ENCODE measurements around the gene PDE6G.

PDE6G gene

DNA sequence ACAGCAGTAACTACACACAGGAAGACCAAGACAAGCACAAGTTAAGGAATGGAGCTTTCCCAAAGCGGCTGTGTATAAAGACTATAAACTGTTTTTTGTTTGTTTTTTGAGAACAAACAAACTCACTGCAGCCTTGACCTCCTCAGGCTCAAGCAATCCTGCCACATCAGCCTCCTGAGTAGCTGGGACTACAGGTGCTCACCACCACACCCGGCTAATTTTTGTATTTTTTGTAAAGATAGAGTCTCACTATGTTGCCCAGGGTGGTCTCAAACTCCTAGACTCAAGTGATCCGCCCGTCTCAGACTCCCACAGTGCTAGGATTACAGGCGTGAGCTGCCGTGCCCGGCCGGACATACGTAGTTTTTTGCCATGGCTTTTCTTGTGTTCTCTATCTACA is 4.1 kb upstream of the PDE6G start:
- no peak for DNase-seq

DNA sequence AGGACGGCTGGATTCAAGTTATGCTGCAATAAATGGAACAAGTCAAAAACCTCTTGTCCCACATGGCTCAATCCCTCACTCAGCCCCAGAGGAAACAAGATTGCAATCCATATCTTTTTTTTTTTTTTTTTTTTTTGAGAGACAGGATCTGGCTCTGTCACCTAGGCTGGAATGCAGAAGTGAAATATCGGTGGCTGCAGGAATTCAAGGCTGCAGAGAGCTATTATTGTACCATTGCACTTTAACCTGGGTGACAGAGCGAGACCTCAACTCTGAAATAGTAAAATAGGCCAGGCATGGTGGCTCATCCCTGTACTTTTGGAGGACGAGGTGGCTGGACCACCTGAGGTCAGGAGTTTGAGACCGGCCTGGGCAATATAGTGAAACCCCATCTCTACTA is 2.7 kb upstream of the PDE6G start:
- no peak for DNase-seq

DNA sequence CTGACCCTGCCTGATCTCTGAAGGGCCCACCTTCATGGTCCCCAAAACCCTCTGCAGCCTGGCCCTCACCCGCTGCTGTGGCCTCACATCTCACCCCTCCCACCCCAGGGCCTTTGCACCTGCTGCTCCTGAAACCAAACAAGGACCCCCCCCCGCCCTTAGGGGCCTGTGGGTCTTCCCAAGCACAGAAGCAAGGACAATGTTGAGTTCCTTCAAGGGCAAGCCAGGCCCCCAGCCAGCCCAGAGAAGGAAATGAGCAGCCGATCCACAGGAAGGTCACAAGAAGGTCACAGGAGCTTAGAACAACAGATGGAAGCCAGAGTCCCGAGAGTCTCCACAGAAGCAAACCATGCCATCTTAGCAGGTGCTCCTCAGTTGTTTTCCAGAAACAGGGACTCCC is 493 bp upstream of the PDE6G start:
- DNase-seq = no peak

DNA sequence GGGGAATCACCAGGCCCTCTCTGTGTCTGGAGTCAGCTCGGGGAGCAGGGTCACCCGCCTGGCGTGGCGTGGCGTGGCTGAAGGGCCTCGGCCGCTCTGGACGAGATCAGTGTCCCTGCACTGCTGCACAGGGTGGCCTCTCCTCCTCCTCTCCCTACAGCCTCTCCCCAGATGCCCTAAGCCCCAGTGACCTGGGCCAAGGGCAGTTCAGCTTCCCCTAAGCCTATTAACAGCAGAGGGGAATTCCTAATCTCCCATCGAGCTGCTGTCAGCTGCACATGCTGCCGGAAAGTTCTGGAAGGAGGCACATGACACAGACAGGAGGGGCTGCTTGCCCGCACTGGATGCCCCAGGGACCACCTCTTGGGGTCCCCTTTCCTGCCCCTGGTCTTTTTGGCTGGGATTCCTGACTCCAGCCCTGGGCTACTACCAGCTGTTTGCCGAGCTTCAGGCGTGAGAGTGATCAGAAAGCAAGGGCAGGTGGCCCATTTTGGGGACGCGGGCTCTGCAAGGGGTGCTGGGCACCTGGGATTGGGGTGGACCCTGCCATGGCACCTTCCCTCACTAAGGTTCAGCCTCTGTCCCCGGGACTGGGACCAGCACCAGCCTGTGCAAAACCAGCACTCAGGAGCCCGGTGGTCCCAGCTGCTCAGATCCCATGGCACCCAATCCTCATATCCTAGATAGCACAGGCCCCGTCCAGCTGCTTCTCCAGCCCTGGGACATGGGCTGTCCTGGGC is 794 bp downstream of the PDE6G start:
- DNase-seq = no peak

DNA sequence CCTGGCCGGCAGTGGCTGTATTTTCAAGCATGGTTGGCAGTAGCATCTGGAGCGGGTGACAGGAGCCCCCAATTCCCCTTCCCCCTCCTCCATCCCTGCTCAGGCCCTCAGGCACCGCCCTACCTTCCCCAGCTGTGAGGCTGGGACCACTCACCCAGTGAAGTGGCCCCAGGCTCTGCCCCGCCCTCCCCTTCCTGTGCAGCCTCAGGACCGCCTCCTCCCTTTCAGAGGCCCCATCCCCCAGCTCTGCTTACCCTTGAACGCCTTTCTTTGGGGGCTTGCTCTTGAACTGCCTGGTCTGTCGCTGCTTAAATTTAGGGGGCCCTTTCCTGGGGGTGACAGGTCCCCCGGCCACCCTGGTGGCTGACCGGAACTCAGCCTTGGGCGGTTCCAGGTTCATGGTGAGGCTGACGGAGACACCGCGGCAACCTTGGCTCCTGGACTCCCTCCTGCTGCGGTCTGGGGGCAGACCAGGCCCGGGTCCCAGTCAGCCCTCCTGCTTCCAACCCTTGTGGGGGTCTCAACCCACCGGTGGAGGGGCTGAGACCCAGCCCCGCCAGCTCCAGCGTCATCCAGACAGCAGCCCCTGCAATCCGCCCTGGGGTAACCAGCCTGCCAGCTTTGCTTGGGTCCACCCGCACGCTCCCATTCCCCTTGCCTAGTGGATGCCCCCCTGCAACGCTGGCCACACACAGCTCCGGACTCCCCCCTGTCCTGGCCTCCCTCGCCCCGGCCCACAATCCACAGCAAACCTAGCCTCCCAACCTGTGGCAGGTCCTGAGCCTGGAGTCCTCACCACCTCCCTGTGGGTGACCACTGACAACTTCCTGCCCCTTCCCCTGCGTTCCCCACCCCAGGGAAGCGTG is 3.2 kb downstream of the PDE6G start:
- DNase-seq = no peak

DNA sequence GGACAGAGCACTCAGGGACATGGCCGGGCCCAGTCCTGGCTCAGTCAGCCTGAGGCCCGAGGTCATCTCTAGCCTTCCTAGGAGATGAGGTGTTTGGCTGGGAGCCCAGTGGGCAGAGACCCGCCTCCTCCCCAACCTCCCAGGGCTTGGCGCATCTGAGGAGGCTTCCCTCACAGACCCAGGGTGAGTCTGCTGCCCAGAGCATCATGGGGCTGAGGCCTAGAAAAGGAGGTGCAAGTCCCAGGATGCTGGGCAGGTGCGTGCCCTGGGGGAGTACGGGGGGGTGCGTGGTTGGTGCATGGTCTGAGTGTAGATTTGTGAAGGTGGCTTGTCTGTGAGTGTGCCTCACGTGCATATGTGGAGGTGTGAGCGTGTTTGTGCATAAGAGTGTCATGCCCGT is 4.7 kb downstream of the PDE6G start:
- DNase-seq = peak; percentile 91

DNA sequence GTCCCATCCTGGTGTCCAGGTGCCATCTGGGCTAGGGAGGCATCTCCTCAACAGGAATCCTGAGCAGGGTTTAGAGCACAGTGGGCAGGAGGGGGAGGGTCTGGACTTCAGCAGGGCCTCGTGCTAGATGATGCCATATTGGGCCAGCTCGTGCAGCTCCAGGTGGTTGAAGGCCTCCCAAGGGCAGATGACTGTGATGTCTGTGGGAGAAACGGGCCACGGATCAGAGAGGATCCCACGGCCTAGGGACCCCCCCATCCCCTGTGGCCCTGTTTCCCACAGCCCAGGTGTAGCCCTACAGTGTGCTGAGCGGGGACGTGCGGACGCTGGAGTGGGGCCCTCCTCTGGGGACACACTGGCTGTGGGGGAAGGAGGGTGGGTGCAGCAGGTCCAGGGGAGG is 5.4 kb downstream of the PDE6G start:
- no peak for DNase-seq

DNA sequence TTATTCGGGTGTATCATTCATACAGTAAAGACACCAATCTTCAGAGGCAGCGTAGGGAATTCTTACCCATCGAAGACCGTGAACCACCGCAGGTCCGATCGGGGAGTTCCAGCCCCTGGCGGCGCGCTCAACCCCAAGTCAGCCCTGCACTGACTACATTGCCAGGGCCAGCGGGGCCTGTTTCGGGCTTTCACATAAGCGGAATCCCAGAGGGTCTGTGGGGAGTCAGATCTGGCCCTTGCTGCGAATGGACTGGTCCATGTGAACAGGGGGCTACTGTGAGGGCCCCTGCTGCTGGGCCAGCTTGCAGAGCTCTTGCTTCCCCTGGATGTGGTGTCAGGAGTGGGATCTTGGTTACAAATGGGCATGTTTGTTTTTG is 7.6 kb downstream of the PDE6G start:
- DNase-seq = no peak

DNA sequence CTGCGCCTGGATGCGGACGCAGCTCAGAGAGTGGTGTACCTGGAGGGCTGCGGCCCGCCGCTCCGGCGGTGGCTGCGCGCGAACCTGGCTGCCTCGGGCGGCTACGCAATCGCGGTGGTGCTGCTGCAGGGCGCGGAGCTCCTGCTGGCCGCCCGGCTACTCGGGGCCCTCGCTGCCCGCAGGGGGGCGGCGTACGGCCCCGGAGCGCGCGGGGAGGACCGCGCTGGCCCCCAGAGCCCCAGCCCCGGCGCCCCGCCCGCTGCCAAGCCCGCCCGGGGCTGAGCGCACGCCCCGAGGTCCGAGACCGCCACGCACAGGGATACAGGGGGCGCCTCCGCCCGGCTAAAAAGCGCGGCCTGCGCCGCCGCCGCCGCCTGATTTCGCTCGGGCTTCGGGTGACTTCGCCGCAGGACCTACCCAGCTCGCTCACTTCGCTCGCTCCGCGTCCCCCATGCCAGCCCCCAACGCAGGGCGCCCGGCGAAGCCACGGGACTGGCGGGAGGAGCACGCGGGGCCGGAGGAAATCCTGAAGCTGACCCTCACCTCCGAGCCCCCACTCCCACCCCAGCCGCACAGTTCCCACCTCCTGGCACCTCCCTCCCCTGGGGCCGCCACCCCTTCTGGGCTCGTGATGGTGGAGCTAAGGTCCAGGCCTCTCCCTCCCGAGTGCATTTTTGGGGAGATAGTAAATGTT is 8.2 kb downstream of the PDE6G start:
- DNase-seq = no peak

DNA sequence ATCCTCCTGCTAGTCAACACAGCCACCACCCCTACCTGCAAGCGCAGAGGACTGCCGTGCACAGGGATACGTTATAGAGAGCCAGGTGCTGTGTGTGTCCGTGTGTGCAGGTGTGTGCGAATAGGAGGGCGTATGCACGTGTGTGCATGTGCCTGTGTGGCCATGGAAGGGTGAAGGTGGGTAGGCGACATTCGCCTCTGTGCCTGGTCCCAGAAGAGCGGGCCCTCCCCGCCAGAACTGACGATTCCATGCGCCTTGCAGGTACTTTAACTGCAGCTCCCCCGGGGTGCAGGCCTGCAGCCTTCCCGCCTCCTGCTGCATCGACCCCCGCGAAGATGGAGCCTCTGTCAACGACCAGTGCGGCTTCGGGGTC is 8.7 kb downstream of the PDE6G start:
- no peak for DNase-seq

DNA sequence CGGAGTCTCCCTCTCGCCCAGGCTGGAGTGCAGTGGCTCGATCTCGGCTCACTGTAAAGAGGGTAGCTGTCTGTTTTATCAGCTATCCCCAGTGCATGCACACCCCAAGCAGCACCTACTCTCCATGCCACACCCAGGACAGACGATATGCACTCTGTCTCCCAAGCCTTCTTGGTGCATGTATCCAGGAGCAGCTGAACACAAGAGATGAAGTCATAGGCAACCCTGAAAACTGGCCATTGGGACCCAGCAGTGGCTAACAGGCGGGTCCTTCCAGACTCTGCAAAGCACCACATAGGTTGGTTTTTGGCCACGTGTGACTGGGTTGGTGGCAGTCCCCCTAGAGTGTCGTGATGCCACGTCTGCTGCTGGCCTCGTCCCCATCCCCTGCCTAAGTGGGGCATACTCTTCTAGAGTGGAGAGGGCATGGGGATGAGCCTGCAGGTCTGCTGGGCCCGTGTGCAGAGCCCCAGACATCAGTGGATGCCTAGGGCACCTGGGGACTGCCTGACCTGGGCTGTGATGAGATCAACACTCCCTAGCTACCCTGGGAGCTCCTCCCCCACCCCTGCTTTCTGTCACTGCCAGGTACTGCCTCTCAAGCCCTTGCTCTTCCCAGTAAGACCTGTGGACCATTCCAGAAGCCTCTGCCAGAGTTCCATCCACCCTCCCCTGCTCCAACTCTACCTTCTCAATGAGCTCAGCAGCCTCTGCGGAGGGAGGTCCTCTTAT is 9.3 kb downstream of the PDE6G start:
- no peak for DNase-seq

DNA sequence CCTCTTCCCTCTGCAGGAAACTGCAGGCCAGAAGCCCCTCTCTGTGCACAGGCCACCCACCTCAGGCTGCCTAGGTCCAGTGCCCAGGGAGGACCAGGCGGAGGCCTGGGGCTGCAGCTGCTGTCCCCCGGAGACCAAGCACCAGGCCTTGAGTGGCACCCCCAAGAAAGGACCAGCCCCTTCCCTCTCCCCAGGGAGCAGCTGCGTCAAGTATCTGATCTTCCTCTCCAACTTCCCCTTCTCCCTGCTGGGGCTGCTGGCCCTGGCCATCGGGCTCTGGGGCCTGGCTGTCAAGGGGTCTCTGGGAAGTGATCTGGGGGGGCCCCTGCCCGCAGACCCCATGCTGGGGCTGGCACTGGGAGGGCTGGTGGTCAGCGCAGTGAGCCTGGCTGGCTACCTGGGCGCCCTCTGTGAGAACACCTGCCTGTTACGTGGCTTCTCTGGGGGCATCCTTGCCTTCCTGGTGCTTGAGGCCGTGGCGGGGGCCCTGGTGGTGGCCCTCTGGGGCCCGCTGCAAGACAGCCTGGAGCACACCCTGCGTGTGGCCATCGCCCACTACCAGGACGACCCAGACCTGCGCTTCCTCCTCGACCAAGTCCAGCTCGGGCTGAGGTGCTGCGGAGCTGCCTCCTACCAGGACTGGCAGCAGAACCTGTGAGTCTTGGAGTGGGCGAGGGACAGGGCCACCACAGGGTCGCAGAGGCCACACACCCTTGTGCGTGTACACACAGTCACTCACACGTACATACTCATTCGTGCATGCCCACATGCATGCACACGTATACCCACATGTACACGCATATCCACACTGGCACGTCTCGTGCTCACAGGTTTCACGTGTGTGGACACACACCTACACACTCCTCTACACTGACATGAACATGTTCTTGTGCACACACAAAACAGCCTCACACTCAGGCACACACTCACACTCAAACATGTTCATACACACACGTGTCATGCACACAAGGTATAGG is 11.1 kb downstream of the PDE6G start:
- no peak for DNase-seq

DNA sequence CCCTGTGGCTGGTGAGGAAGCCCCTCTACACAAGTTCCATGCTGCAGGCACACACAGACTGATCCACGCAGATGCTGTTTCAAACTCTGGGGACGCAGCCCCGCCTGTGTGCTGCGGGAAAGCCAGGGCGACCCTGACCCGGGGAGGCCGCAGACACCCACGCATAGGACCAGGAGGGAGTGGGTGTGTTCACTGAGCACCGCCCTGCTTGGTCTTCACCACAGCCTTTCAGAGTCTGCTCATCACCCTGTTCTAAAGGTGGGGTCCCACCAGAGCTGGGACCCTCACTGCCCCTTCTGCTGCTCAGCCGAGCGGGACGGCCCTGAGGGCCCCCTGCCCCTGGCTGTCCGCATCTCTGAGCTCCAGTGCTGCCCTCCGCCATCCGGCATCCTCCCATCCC is 11.8 kb downstream of the PDE6G start:
- no peak for DNase-seq

DNA sequence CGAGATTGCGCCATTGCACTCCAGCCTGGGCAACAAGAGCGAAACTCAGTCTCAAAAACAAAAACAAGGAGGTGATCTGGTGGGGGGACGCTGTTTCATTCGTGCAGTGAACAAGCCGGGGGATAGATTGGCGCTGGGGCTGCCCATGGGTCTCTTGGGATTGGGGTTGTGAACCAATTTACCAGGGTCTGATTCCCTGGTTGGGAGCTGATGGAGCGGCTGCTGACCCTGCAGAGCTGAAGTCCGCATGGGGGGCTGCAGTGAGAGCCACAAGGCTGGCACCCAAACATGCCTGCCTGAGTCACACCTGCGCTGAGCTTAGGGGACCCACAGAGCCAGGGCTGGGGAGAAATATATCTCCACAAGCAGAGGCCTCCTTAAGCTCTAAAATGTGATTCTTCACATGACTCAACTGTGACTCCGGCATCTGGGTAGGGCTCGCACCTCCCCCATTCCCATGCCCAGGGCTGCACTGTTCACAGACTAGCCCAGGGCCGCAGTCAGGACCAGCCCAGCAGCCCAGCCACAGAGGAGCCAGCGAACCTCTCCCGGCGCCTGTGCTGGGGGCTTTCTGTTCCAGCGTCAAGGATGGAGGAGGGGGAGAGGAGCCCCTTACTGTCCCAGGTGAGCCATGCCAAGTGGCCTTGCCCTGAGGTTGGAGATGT is 14.4 kb downstream of the PDE6G start:
- DNase-seq = peak; percentile 85

DNA sequence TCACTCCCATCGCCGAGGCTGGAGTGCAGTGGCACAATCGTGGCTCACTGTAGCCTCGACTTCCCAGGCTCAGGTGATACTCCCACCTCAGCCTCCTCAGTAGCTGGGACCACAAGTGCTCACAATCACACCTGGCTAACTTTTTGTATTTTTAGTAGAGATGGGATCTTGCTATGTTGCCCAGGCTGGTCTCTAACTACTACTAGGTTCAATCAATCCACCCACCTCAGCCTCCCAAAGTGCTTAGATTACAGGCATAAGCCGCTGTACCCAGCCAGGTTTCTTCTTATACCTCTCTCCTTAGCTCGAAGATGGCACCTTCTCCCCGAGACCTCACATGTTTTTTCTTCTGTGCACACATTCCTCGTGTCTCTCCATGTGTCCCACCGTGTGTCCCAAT is 16.3 kb downstream of the PDE6G start:
- DNase-seq = no peak

DNA sequence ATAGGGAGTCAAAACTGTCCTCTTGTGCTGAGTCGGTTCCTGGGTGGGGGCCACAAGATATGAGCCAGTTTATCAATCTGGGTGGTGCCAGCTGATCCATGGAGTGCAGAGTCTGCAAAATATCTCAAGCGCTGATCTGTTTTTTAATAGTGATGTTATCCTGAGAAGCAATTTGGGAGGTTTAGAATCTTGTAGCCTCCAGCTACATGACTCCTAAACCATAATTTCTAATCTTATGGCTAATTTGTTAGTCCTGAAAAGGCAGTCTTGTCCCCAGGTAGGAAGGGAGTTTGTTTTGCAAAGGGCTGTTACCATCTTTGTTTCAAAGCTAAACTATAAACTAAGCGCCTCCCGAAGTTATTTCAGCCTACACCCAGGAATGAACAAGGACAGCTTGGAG is 17.7 kb downstream of the PDE6G start:
- DNase-seq = no peak

DNA sequence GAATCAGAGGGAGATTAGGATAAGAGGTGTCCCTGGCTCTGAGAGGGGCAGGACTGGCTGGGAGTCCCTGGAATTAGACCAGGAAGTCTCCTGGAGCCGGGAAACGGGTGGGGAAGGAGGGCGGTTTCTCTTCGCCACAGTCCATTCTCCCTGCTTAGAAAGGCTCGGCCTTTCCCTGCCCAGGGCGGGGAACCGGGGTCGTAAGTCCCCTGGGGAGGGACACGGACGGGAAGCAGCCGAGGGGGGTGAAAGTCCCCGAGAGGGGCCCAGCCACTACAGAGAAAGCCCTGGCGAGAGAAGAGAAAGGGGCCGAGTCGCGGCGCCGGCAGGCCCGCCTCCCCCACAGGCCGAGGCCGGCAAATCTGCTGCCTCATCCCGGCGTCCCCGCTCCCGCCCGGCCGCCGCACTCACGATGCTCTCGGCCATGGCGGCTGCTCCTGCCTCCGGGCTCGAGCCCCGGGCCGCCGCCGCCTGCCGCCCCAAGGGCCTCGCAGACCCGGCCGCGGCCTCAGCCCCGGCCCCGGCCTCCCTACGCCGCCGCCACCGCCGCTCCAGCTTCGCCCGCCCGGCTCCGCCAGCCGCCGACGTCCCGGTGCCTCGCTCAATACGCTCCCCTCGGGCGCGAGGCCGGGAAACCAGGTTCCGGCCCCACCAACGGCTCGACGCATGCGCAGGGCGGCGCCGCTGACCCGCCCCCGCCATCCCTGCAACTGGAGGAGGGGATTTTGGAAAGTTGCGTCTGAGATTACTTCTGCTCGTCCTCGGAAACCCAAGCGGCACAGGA is 19.6 kb downstream of the PDE6G start, which contains the start of the genes NPLOC4 and TSPAN10:
Gene NPLOC4, minus strand, starts transcription at position 608 of the 784 bp plus-strand sequence. Its CDS starts 182 bp downstream, at position 426.
Gene TSPAN10, plus strand, starts transcription at position 692 of the 784 bp plus-strand sequence. CDS start 5,217 bp downstream, outside the sequence.
- peak; percentile 74 for DNase-seq

DNA sequence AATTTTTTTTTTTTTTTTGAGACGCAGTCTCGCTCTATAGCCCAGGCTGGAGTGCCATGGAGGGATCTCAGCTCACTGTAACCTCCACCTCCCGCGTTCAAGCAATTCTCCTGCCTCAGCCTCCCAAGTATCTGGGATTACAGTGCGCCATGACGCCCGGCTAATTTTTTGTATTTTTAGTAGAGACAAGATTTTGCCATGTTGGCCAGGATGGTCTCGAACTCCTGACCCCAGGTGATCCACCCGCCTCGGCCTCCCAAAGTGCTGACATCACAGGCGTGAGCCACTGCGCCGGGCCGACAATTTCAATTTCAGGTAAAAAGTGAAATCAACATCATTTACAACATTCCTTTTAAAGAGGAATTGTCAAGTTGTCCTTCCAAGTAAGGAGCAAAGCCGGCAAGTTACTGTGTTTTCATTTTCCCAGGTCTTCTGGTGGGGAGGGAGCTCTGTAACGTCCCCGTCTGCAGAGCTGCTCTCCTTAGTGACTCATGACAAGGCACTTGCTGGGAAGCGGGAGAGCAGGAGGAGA is 20.3 kb downstream of the PDE6G start:
- peak; percentile 35 for DNase-seq

DNA sequence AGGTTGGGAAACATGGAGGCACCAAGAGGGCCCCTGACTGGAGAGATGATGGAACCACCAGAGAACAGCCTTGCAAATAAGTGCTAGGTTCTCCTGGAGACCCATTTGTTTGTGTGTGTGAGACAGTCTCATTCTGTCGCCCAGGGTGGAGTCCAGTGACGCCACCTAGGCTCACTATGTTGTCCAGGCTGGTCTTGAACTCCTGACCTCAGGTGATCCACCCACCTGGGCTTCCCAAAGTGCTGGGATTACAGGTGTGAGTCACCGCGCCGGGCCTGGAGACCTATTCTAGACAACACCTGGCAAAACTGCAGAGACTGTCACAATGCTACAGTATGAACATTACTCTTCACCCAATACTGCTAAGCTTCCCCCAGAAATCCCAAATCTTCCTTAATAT is 20.9 kb downstream of the PDE6G start:
- no peak for DNase-seq

DNA sequence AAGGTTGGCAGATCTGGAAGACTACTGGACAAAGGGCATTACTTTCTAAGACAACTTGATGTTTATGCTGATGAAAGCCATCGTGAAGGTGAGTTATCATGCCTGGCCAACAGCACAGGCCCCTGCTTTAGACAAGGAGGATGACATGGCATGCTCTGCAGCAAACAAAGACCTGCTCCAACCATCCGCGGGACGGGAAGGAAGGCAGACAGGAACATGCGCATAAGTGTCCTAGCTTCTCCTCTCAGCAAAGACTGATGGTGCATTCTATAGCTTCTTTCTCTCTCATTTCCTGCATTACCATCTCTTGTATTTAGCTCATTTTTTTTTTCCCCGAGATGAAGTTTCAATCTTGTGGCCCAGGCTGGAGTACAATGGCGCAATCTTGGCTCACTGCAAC is 24.9 kb downstream of the PDE6G start:
- DNase-seq = no peak
